H1 (cell line): Measurements from ENCODE around the gene PDE4B. TPM values are rescaled to one million over a fixed set of nuclear protein-coding genes. Genes with fewer than 3 reads are reported as not detected.

Experiments used
- CBX5 ChIP-seq: fragments of 300-800, 300-1000 bp; sonication (generic); IDR thresholded peaks from 2 replicates; pipeline ENCODE4 v1.7.1; 2016; ENCODE audit warnings: antibody characterized with exemption, low read length, low read depth
- JUN ChIP-seq: IDR thresholded peaks from 2 replicates; pipeline ENCODE4 v1.6.1; 2011; ENCODE audit warnings: low read depth, mild to moderate bottlenecking, improper control_type of control experiment, low read length
- NANOG ChIP-seq: IDR thresholded peaks from 2 replicates; pipeline ENCODE4 v1.6.1; 2011; ENCODE audit warnings: low read length, low read depth, mild to moderate bottlenecking, inconsistent platforms; ENCODE audit not compliant: insufficient read depth, poor library complexity, severe bottlenecking
- RAD21 ChIP-seq, 2 experiments: IDR thresholded peaks in 1 of 2; conservative IDR thresholded peaks in 1 of 2; 2 replicates each; pipeline ENCODE4 v1.6.1; 2011; ENCODE audit warnings: low read depth in 2 of 2, low read length in 2 of 2, improper control_type of control experiment in 1 of 2, inconsistent platforms in 1 of 2, mild to moderate bottlenecking in 1 of 2, moderate library complexity in 1 of 2
- polyA plus RNA-seq, 7 experiments: library from polyadenylated mRNA; depleted of rRNA in 3 of 7; stranded (reverse) in 5 of 7; unstranded in 2 of 7; fragments of >200 nt in 5 of 7; fragments of 200-250 nt in 2 of 7; gene quantifications; 1 replicate in 5 of 7; 2 replicates in 1 of 7; 4 replicates in 1 of 7; pipeline versions ENCODE4 v1.2.1 to v1.2.3, GENCODE V29; 2011 to 2013; ENCODE audit warnings: missing spikeins in 2 of 7, mixed read lengths in 2 of 7
- total RNA-seq: library from RNA; stranded (reverse); fragmentation: NEBNext Ultra II Directional; extraction: Animal tissue kit (Norgen Biotek cat#: 25700); gene quantifications from 2 replicates; pipeline ENCODE4 v1.2.1, GENCODE V29; 2021

PDE4B gene
- total and polyA plus RNA-seq, 2 of the 8 experiments (the other 6 are each of a cell fraction or from before 2014, with no cell fraction given): 5.0 to 15.1 TPM

GRCh38 chr1:66352792-66353191 is 560.1 kb downstream of the PDE4B start (continued):
- TF ChIP-seq NANOG: no peak
- no peak for TF ChIP-seq CBX5
- no peak for TF ChIP-seq RAD21 (IDR thresholded peaks at IDR 0.05 in 1 of 2, conservative IDR thresholded peaks at IDR 0.05 in 1 of 2; ENCODE audit: low read depth in 2 of 2, low read length in 2 of 2)
- no peak for TF ChIP-seq JUN
